HL-60/S4 treated with retinoic acid at 250 ng/mL for 4 days and 3 days (cell line): ENCODE results near the gene SOX6.

ENCODE experiments used
- in situ Hi-C: fragments of 300-500 bp; cut with MboI; formaldehyde crosslinking; loops from 2 replicates; pipeline ENCODE4 v1.7.0; 2022; ENCODE audit warnings: low sequenced_read_pairs

The SOX6 gene

DNA sequence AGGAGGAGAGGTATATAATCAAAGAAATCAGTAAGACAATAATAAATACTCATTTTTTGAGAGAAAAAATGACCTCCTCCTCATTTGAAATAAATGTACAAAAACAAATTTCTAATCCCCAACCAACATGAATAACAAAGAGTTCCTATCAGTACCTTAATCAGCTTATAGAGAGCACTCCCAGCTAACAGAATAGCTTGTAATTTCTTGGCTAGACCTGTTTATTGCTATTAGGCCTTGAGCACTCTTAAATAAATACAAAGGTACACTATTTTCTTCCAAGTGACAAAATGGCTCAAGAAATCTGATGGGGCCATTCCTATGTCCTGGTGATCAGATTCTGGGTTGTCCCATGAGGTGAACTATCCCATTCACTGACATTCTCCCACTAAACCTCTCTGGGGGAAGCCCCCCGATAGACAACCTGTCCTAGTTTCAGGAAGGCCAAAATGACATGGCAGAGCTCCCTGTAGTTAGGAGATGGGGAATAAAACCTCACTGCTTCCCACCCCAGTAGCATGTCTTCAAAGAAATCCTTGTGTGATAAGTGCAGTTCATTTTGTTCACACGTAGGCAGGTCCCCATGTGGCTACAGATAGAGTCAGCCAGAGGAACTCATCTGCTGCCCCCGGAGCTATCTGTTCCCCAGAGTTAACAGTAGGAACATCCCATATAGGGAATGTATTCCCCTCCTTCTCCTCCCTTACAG, 385.7 kb downstream of the SOX6 start:
- in situ Hi-C loops = no loop called here

DNA sequence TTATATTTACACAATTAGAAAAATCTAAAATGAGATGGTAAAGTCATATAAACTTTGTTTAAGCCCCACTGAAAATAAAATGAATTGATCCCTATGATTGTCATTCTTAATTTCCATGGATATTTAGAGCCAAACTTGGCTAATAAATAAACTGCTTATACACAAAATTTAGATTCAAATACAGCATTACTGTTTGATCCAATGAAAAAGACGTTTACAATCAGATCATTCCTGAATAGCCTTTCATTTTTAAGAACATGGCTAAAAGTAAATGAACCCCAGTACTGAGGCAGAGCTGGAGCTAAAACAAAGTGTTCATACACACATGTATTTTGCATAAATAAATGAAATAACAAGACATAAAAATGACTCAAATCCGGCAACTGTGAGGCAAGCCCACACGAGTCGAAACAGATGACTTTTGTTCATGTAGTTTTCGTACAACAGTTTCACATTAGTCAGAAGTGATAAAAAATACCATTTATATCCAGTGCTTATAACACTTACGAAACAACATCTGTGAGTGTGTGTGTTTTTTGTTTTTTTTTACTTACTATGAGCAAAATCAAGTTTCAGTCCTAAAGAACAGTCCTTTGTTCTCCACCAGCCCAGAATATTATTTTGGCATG, 386.5 kb downstream of the SOX6 start:
- in situ Hi-C loops = no loop called here

GRCh38 chr11:15969281-15969680, 387.1 kb downstream of the SOX6 start:
- in situ Hi-C loops = no loop called here

DNA sequence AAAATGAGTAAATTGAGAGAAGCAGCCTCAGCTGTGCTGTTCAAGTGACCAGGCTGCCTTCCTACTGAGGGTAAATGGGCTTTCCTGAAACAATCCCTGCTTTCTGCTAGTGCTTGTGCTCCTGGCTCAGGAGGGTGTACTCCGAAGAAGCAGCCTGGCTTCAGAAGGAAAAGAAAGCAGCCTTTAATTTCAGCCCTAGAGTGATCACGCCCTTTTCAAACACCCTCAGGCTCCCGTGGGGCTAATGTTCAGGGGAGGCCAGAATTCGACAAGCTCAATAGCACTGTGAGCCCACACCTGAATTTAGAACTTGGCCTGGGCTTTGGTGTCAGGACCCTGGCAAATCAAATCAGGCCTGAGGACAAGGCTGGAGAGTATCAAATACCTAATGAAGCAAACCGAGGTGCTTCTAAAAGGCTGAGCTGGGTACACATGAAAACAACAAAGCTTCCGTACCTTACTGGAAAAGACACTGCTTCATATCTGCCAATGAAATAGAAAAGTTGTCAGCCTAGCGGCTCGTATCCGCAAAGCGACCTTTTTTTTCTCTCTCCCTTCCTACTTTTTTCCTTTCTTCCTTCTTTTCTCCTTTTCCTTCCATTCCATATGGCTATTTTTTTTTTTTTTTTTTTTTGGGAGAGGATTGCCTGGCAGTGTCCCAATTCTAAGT, 387.8 kb downstream of the SOX6 start:
- in situ Hi-C loops = no loop called here

DNA sequence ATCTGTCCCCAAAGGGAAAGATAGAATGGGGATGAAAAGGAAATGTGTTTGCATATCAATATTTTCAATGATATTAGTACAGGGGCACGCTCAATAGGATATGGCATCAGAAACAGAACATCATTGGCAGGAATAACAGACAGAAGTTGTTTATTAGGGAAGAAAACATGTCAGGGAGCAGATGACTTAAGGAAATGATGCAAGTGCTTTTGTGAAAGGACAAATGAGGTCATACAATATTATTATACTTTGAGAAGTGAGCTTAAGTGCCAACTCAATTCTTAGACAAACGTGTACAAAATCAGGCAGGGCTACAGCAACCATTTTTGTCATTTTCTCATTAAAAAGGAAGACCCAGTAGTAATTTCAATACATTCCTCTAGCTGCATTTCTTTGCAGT, 388.4 kb downstream of the SOX6 start:
- in situ Hi-C loops = no loop called here

DNA sequence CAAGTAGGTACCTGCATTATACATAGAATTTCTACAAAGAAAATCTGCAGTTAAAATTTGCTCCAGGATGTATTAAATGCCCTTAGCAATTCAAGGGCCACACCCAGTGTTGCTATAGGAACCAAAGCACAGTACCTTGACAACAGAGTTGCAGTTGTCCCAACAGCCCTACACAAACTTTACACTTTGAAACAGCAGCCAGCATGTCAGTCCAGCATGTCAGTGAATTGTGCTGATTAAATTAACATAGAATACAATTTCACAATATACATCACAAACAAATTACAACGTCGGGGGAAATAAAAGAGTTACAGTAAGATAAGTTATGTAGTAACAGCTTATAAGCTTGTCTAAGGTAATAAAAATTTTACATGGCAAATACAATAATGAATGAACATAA, 389.2 kb downstream of the SOX6 start:
- in situ Hi-C loops = no loop called here

- in situ Hi-C loops = no loop called here
Measured at GRCh38 chr11:15965562-15966250, 390.6 kb downstream of the SOX6 start.

DNA sequence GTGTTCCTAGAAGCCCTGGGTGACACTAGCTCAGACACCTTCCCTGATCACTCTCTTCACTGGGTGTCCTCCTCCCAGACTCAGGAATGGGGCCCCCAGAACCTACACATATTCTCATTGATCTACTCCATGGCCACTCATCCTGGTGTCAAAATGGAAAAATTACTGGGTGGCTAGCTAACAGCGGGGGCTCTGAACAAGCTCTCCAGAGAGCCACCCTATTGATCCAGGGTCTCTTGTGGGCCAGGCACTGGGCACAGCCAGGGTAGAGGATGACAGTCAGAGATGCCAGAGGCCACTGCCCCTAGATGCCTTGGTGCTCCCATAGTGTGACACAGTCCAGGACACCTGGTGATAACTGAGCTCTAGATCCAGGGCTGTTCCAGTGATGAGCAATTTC, 393.1 kb downstream of the SOX6 start:
- in situ Hi-C loops = no loop called here

DNA sequence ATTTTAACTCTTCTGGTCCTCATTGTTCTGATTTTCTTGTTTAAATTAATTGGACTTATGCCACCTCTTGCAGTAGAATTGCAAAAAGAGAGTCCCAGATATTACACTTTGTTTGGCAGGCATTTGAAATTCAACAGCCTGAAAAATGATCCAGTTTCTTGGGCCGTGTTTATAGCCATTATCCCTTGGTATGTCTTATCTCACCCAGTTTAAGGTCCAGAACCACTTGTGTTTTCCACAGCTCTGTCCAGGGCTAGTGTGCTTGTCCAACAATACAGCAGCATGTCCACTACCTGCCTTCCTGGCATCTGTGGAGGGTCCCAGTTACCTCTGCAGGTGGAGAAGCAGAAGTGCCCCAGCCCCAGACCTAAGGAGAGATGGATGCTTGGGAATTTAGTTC, 397.4 kb downstream of the SOX6 start:
- in situ Hi-C loops = no loop called here

DNA sequence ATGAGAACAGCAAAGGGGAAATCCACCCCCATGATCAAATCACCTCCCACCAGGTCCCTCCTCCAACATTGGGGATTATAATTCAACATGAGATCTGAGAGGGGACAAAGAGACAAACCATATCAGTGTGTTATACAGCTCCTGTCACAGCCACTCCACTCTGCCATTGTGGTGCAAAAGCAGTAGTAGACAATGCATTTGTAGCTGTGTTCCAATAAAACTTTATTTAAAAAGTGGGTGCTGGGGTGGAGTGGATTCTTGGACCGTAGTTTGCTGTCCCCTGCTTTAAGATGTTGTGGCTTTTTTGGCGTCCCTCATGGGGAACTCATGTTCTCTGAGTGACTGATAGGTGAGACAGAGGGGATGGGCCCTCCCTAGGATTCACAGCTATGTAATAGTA, 399.1 kb downstream of the SOX6 start:
- in situ Hi-C loops = no loop called here

DNA sequence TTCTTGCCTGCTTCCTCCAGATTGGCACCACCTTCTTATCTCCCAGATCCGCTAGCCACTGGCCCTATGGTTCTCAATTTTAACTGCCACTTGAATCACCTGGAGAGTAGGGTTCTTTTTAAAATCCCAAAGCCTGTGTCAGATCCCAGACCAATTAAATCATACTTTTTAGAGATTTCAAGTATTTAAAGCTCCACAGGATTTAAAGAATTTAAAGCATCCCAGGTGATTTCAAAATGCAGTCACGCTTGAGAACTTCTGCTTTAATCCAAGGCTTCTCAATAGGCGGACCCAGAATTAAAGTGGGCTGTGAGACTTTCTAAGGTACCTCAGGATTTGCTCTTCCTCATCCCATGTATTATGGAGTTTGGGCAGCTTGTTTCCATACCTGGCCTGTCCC, 400.0 kb downstream of the SOX6 start:
- in situ Hi-C loops = no loop called here

DNA sequence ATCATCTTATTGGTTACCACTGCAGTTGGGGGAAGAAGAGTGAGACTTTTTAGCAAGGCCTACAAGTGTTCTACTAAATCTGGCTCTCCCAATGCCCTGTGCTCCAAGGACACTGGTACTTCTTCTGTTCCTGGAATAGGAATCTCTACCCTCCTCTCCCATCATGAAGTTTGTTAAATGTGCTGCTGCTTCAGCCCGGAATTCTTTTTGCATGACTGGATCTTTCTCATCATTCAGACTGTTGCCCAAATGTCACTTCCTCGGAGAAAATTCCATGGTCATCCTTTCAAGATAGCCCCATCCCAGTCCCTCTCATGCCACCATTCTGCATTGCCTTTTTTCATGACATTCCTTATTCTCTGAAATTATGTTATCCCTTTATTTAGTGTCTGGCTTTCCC, 400.8 kb downstream of the SOX6 start:
- in situ Hi-C loops = no loop called here

GRCh38 chr11:15947681-15948648, 408.4 kb downstream of the SOX6 start:
- in situ Hi-C loops = no loop called here

GRCh38 chr11:15945726-15946125, 410.6 kb downstream of the SOX6 start:
- in situ Hi-C loops = no loop called here

- in situ Hi-C loops = no loop called here
Measured at GRCh38 chr11:15944460-15944859, 411.9 kb downstream of the SOX6 start.

DNA sequence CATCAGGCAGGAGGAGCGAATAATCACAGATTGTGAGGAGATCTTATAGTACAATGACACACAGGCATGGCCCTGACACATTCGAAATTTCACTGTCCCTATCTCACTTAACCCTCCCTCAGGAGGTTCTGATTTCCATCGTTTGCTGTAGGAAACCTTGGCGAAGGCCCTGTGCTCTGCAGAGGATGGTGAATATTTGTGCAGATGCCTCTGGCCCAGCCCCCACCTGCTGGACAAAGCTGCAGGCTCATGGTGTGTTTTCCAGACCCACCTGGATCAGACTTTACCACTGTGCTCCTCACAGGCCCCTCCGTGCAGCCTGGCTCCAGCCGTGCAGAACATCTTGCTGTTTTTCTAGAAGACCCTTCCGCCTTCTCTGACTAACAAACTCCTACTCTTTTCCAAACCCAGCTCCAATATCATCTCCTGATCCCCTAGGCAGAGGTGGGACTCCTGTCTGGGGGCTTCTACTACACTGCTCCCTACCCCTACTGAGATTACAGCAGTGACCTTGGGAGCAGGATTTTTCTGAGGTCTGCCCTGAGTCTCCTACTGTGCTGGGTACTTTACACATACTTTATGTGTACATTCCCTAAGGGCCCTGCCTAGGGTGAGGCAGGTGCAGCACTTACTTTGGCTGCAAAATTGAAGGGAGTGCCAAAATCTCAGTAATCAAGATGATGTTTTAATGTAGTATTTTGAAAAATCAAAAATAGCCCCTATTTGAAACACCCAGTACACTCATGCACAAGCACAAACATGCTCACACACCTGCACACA, 412.7 kb downstream of the SOX6 start:
- in situ Hi-C loops = no loop called here

GRCh38 chr11:15942936-15943335, 413.4 kb downstream of the SOX6 start:
- in situ Hi-C loops = no loop called here

DNA sequence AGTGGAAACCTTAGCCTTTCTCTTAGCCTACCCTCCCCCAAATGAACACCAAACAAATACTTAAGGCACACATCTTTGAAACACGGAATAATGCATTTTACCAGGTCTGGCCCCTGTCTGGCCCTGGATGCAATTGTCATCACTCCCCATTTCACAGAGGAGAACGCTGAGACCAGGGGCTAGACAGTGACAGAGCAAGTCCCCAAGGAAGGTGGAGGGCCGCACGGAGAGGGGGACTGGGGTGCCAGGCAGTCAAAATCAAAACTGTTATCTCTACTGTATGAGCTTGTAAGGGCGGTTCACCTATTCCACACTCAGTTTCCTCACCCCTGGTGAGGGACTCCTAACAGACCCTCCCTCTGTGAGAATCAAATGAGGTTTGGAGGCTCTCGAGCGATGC, 414.2 kb downstream of the SOX6 start:
- in situ Hi-C loops = no loop called here

DNA sequence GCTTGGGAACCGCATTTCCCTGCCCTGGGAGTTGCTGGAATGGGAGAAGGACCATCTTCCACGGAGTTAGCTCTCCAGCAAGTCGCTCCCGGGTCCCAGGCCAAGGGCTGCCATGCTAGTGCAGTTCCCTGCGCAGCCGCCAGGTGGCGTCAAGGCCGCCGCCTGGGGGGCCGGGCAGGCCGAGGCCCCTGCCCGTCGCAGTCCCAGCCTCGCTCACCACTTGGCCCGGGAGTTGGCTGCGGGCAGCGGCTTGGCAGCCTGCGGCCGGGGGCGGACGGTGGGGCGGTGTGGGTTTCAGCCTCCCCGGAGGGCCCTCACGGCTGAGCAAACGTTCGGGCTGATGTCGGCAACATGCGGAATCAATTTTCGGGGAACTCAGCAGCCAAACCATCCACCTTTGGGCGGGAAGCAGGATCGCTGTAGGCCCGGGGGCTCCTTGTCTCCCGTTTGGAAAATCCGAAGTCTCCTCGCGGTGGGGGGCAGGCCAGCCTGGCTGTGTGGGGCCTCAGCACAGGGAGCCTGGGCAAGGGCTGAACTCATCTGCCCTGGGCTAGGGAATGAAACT, 415.1 kb downstream of the SOX6 start:
- in situ Hi-C loops = no loop called here
